ENCODE data around the gene CTNND2. TPM values are rescaled to one million over a fixed set of nuclear protein-coding genes. Genes with fewer than 3 reads are reported as not detected.

The CTNND2 gene
- polyA plus RNA-seq, 1 of the 3 experiments (the other 2 are of a cell fraction): not detected

- H3K79me2 ChIP-seq (ENCODE audit: insufficient read depth): no peaks in the 10 kb centered on the region
- H3K9me2 ChIP-seq: no peaks in the 10 kb centered on the region
- no peak overlapping the region for H3K4me3 ChIP-seq (ENCODE audit: low read depth in 2 of 2, low read length in 1 of 2)
- H3K27ac ChIP-seq (ENCODE audit: low read depth in 2 of 2, low read length in 1 of 2): no peak overlapping the region
- POLR2A ChIA-PET: no interaction called here
- no peaks in the 10 kb centered on the region for H3K4me1 ChIP-seq (ENCODE audit: control insufficient read depth in 1 of 2, insufficient read depth in 2 of 2, low read depth in 1 of 2, low read length in 1 of 2)
- no peak overlapping the region for H3K4me2 ChIP-seq
- CTCF ChIA-PET: no interaction called here
- no peaks in the 10 kb centered on the region for H4K20me1 ChIP-seq (ENCODE audit: insufficient read depth)
- no peaks in the 10 kb centered on the region; the same call in 1 of the 2 replicates for H3K27me3 ChIP-seq (ENCODE audit: insufficient read depth)
- WGBS (ENCODE audit: low lambda C conversion rate): 5% methylated on average over 5 of the region's 5 CpGs
- no peaks in the 10 kb centered on the region for H3K9me3 ChIP-seq
- H2AFZ ChIP-seq (ENCODE audit: low read depth): no peak overlapping the region
- TF ChIP-seq PBX3 (IDR thresholded peaks at IDR 0.05) (no peak), TAF1 (IDR thresholded peaks at IDR 0.05; ENCODE audit: borderline replicate concordance, low read depth, low read length) (no peak), FOXM1 (IDR thresholded peaks at IDR 0.05; ENCODE audit: low read depth) (no peak), SMC3 (IDR thresholded peaks at IDR 0.05; ENCODE audit: low read depth, low read length) (no peak), CHD2 (IDR thresholded peaks at IDR 0.05; ENCODE audit: low read length, partially characterized antibody) (no peak), REST (IDR thresholded peaks at IDR 0.05; ENCODE audit: low read depth, low read length) (no peak), TEAD4 (IDR thresholded peaks at IDR 0.05; ENCODE audit: borderline replicate concordance, insufficient read depth) (no peak), FOSL2 (IDR thresholded peaks at IDR 0.05; ENCODE audit: borderline replicate concordance, low read depth) (no peak), RXRA (IDR thresholded peaks at IDR 0.05; ENCODE audit: borderline replicate concordance, low read depth) (no peak), RFX5 (IDR thresholded peaks at IDR 0.05; ENCODE audit: low read length) (no peak), FOXJ3 (CRISPR knock-in tag; IDR thresholded peaks at IDR 0.05) (no peak), POLR2AphosphoS5 (IDR thresholded peaks at IDR 0.05; ENCODE audit: low read depth, low read length) (no peak), GABPA (IDR thresholded peaks at IDR 0.05; ENCODE audit: low read depth) (no peak)
- DNase-seq: no peak
- no peaks in the 10 kb centered on the region for H3F3A ChIP-seq (replicated peaks; ENCODE audit: insufficient read depth)
- H3K9ac ChIP-seq: no peak overlapping the region
- H3K36me3 ChIP-seq (replicated peaks in 1 of 2; ENCODE audit: control insufficient read depth in 1 of 2, insufficient read depth in 2 of 2, low read length in 1 of 2): no peaks in the 10 kb centered on the region
Measured at GRCh38 chr5:11043881-11044280, 860.4 kb downstream of the CTNND2 start.

GRCh38 chr5:11040345-11040744 lies 863.9 kb downstream of the CTNND2 start:
- H3K4me2 ChIP-seq: no peak overlapping the region
- 31% methylated on average over 1 of the region's 1 CpG for WGBS (ENCODE audit: low lambda C conversion rate)
- no peak for DNase-seq
- H3K27me3 ChIP-seq (ENCODE audit: insufficient read depth): no peaks in the 10 kb centered on the region; the same call in 1 of the 2 replicates
- no peak overlapping the region for H3K4me3 ChIP-seq (ENCODE audit: low read depth in 2 of 2, low read length in 1 of 2)
- H3K9ac ChIP-seq: no peak overlapping the region
- no peaks in the 10 kb centered on the region for H3F3A ChIP-seq (replicated peaks; ENCODE audit: insufficient read depth)
- no peak overlapping the region for H3K27ac ChIP-seq (ENCODE audit: low read depth in 2 of 2, low read length in 1 of 2)
- H2AFZ ChIP-seq (ENCODE audit: low read depth): no peak overlapping the region
- no peak for TF ChIP-seq JUND (IDR thresholded peaks at IDR 0.05)
- no peak for TF ChIP-seq GATA2 (CRISPR knock-in tag; IDR thresholded peaks at IDR 0.05)
- TF ChIP-seq USF1 (IDR thresholded peaks at IDR 0.05; ENCODE audit: borderline replicate concordance, low read depth): no peak
- no peak for TF ChIP-seq FOXM1 (IDR thresholded peaks at IDR 0.05; ENCODE audit: low read depth)
- TF ChIP-seq ZBTB33 (IDR thresholded peaks at IDR 0.05; ENCODE audit: borderline replicate concordance, low read depth): no peak
- TF ChIP-seq TCF12 (IDR thresholded peaks at IDR 0.05): no peak
- TF ChIP-seq RXRA (IDR thresholded peaks at IDR 0.05; ENCODE audit: borderline replicate concordance, low read depth): no peak
- TF ChIP-seq TEAD4 (IDR thresholded peaks at IDR 0.05; ENCODE audit: borderline replicate concordance, insufficient read depth): no peak
- TF ChIP-seq PBX3 (IDR thresholded peaks at IDR 0.05): no peak
- TF ChIP-seq YY1 (IDR thresholded peaks at IDR 0.05; ENCODE audit: low read depth): no peak
- no peak for TF ChIP-seq ELF1 (IDR thresholded peaks at IDR 0.05)
- TF ChIP-seq RCOR1 (IDR thresholded peaks at IDR 0.05; ENCODE audit: low read length): no peak
- TF ChIP-seq SIN3A (IDR thresholded peaks at IDR 0.05; ENCODE audit: borderline replicate concordance, low read depth, low read length): no peak
- H3K9me2 ChIP-seq: no peaks in the 10 kb centered on the region
- no peaks in the 10 kb centered on the region for H3K79me2 ChIP-seq (ENCODE audit: insufficient read depth)
- no peaks in the 10 kb centered on the region for H3K4me1 ChIP-seq (ENCODE audit: control insufficient read depth in 1 of 2, insufficient read depth in 2 of 2, low read depth in 1 of 2, low read length in 1 of 2)
- no peaks in the 10 kb centered on the region for H3K9me3 ChIP-seq
- H3K36me3 ChIP-seq (replicated peaks in 1 of 2; ENCODE audit: control insufficient read depth in 1 of 2, insufficient read depth in 2 of 2, low read length in 1 of 2): no peaks in the 10 kb centered on the region
- no peaks in the 10 kb centered on the region for H4K20me1 ChIP-seq (ENCODE audit: insufficient read depth)
- ChIA-PET CTCF (no interaction called here), POLR2A (no interaction called here)

Measured in SK-N-SH (cell line).